Transverse colon (tissue), 4 donors: ENCODE data around the gene HOXB4. TPM values are rescaled to one million over a fixed set of nuclear protein-coding genes. Genes with fewer than 3 reads are reported as not detected.

Experiments used
- DNase-seq: peaks from one replicate; pipeline ENCODE4 v3.0.0-alpha.2; 2019
- H3K27ac ChIP-seq, 4 donors: fragments of 200-600 bp; sonication (generic); 2 replicates each; pipeline ENCODE4 v1.5.1; 2016 to 2018; ENCODE audit warnings: inconsistent platforms in 4 of 4
- H3K27me3 ChIP-seq: fragments of 200-600 bp; sonication (generic); 2 replicates; pipeline ENCODE4 v1.5.1; 2017; ENCODE audit warnings: inconsistent platforms
- H3K36me3 ChIP-seq, 4 donors: fragments of 200-600 bp; sonication (generic); 2 replicates each; pipeline ENCODE4 v1.5.1; 2017 to 2019; ENCODE audit warnings: inconsistent platforms in 4 of 4
- H3K4me1 ChIP-seq, 4 donors: fragments of 200-600 bp; sonication (generic); 2 replicates each; pipeline ENCODE4 v1.5.1; 2017 to 2020; ENCODE audit warnings: inconsistent platforms in 4 of 4
- H3K4me3 ChIP-seq, 4 donors: fragments of 200-600 bp; sonication (generic); 1 replicate in 1 of 4; 2 replicates in 3 of 4; pipeline versions ENCODE4 v1.5.1 to v1.6.1; 2017 to 2019; ENCODE audit warnings: inconsistent platforms in 4 of 4
- H3K9me3 ChIP-seq, 2 donors: fragments of 200-600 bp; sonication (generic); 2 replicates each; pipeline ENCODE4 v1.5.1; 2017 to 2019; ENCODE audit warnings: inconsistent platforms in 2 of 2
- EP300 ChIP-seq: sonication (generic); formaldehyde crosslinking; IDR thresholded peaks from one replicate; pipeline ENCODE4 v1.6.1; 2017; ENCODE audit warnings: antibody characterized with exemption, low read depth
- POLR2A ChIP-seq: fragments of 450-650 bp; IDR thresholded peaks from one replicate; pipeline ENCODE4 v1.6.1; 2016; ENCODE audit warnings: antibody characterized with exemption, mild to moderate bottlenecking, moderate library complexity
- POLR2AphosphoS5 ChIP-seq, 3 donors: sonication (generic); formaldehyde crosslinking; IDR thresholded peaks; one replicate each; pipeline ENCODE4 v1.6.1; 2016; ENCODE audit warnings: antibody characterized with exemption in 3 of 3
- WGBS, 2 donors: methylation state at CpG; one replicate each; pipeline ENCODE4 v1.1.5; 2018; ENCODE audit warnings: low coverage in 1 of 2; 5-methylcytosine and 5-hydroxymethylcytosine counted together
- in situ Hi-C, 4 donors: fragments of 200-750 bp; cut with MboI; loops; one replicate each; pipeline versions ENCODE4 v1.15.0 to v1.15.1; 2017; ENCODE audit warnings: low sequenced_read_pairs in 3 of 4, low pct_ligation_motif_present in 1 of 4, low pct_unique_long_range_greater_than_20kb in 1 of 4
- intact Hi-C: fragments of 100-400 bp; cut with DNase I; formaldehyde crosslinking; loops from one replicate; pipeline ENCODE4 v1.15.1; 2023; ENCODE audit warnings: low total_unique reads
- total RNA-seq, 4 donors: library from RNA; depleted of rRNA; stranded (reverse); fragments of >200 nt; gene quantifications; one replicate each; pipeline ENCODE4 v1.1.0, GENCODE V29; 2016
- TF ChIP-seq, protein P1 (sequence below), 5 experiments: fragments of 200-600 bp in 3 of 5; fragments of 450-650 bp in 2 of 5; sonication (generic) in 3 of 5; IDR thresholded peaks; 1 replicate in 2 of 5; 2 replicates in 3 of 5; pipeline ENCODE4 v1.5.1; 2016 to 2017; ENCODE audit warnings: antibody characterized with exemption in 5 of 5, inconsistent platforms in 3 of 5, mild to moderate bottlenecking in 2 of 5, moderate library complexity in 1 of 5

HOXB4 gene
- total RNA-seq, 4 donors from 2014 or later: 1.9 to 4.8 (median 2.0) TPM; not detected in 1

DNA sequence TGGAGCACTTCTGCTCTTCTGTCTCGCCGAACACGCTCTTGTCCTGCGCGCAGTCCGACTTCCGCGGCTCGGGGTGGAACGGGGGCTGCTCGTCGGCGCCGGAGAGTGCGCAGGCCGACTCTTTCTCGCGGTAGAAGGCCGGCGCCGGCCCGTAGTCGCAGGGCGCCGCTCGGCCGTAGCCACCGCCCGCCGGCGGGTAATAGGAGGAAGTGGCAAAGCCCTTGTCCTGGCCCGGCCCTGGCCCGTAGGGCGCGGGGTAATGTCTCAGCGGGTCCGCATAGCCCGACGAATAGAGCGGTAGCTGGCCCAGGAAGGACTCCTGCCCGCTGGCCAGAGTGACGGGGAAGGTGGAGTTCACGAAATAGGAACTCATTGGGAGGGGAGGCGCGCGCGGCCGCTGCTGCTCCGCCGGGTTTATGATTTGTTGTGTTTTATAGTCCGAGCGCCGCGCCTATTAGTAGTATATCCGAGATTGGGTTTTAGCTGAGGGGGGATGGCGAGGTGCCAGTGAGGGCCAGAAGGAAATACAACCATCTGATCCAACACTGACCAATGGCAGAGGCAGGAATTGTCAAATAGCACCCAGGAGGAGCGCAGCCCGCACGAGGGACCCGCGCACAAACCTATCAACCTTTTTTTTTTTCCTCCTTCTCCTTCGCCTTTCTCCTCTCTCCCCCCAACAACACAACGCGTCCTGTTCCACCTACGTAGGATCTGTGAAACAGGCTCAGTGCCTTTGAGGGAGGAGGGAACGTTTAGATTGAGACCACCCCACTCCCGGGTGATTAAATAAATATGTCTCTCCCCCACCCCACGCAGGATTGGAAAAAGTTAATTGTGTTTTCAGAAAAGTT, 19.9 kb upstream of the HOXB4 start:
- H3K4me3 ChIP-seq: peak overlapping the region; percentile 26 to 57 (median 44)
- peaks cover 11% of the 10 kb centered on the region for H3K27me3 ChIP-seq
- DNase-seq: peak; percentile 87
- peaks cover 15 to 87% (median 59%) of the 10 kb centered on the region in 4 donors for H3K4me1 ChIP-seq
- peak overlapping the region; percentile 89 to 95 (median 92) for H3K27ac ChIP-seq
- TF ChIP-seq POLR2AphosphoS5 (IDR thresholded peaks at IDR 0.05) (peak; percentile 28 to 74 (median 72)), EP300 (no peak), POLR2A (peak; percentile 67)
- in situ Hi-C loops (loop anchor here in 2 of 4 donors (10.0 kb wide), 2 partner anchors 103 to 253 kb away; no protein-coding TSS in a partner anchor), intact Hi-C loops (loop anchor here (5.0 kb wide), 1 partner anchor 246 kb away; no protein-coding TSS in a partner anchor)
- peaks cover 0 to 5% (median 0%) of the 10 kb centered on the region in 4 donors for H3K36me3 ChIP-seq
- WGBS, 2 donors: 3 to 7% methylated on average over 11 to 44 of the region's 68 CpGs
- no peaks in the 10 kb centered on the region for H3K9me3 ChIP-seq

DNA sequence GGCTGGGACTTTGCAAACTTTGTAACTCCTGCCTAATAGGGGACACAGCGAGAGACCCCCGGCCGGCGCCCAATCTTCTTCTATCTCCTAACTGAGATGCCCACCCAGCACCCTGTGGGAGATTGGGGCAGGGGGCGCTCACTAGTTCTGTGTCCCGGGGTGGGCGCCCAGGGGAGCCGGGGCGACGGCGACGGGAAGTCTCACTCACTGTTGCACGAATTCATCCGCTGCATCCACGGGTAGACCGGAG, 19.3 kb upstream of the HOXB4 start:
- intact Hi-C loops (loop anchor here (5.0 kb wide), 1 partner anchor 245 kb away; no protein-coding TSS in a partner anchor), in situ Hi-C loops (loop anchor here in 2 of 4 donors (10.0 kb wide), 2 partner anchors 103 to 253 kb away; no protein-coding TSS in a partner anchor)
- DNase-seq: no peak
- Histone ChIP-seq H3K27me3 (peaks cover 11% of the 10 kb centered on the region), H3K9me3 (no peaks in the 10 kb centered on the region), H3K36me3 (peaks cover 0 to 5% (median 0%) of the 10 kb centered on the region in 4 donors), H3K4me1 (peaks cover 15 to 91% (median 57%) of the 10 kb centered on the region in 4 donors), H3K4me3 (peak overlapping the region; percentile 26 to 57 (median 44)), H3K27ac (peak overlapping the region; percentile 89 to 95 (median 92))
- TF ChIP-seq POLR2A: no peak
- TF ChIP-seq EP300: no peak
- TF ChIP-seq POLR2AphosphoS5 (IDR thresholded peaks at IDR 0.05): no peak
- TF ChIP-seq, protein P1, sequence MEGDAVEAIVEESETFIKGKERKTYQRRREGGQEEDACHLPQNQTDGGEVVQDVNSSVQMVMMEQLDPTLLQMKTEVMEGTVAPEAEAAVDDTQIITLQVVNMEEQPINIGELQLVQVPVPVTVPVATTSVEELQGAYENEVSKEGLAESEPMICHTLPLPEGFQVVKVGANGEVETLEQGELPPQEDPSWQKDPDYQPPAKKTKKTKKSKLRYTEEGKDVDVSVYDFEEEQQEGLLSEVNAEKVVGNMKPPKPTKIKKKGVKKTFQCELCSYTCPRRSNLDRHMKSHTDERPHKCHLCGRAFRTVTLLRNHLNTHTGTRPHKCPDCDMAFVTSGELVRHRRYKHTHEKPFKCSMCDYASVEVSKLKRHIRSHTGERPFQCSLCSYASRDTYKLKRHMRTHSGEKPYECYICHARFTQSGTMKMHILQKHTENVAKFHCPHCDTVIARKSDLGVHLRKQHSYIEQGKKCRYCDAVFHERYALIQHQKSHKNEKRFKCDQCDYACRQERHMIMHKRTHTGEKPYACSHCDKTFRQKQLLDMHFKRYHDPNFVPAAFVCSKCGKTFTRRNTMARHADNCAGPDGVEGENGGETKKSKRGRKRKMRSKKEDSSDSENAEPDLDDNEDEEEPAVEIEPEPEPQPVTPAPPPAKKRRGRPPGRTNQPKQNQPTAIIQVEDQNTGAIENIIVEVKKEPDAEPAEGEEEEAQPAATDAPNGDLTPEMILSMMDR (IDR thresholded peaks at IDR 0.05): no peak
- WGBS, 2 donors: 33% methylated on average over 1 of the region's 16 CpGs; no CpG with 5 or more reads in 1 of the 2 donors

DNA sequence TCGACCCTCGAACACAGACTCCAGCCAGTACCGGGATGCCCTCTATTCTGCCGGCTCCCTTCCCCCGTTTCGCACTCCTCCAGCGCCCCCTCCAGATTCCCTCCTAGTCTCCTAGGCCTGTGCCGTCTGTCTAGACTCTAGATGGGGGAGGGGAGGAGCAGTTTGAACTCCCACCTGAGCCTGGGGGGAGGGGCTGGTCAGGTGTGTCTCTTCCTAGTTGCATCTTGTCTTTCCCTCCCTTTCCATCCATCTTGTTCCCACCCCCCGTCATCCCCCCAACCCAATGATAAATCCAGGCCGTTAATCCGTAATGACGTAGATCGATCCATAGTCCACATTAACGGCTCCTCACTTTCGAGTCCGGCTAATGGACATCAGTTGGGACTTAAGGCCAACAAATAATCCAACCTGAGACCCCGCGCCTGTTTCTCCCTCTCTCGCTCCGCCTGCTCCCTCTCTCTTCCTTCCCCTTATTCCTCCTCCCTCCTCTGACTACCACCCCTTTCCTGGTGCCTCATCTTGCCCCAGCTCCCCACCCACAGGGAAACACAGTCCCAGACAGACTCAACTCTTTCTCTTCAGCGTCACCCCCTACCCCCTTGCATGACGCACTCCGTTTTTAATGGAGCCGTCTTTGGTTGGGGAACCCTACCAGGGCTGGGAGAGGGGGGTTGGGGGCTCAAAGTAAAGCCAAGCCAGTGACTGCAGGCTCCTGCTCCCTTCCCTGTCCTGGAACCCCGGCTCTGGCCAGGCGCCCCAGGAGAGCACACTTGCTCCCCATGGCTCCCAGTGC, 18.8 kb upstream of the HOXB4 start:
- DNase-seq: no peak
- Histone ChIP-seq H3K27me3 (peaks cover 11% of the 10 kb centered on the region), H3K4me1 (peaks cover 15 to 91% (median 52%) of the 10 kb centered on the region in 4 donors), H3K9me3 (no peaks in the 10 kb centered on the region), H3K36me3 (peaks cover 0 to 5% (median 0%) of the 10 kb centered on the region in 4 donors), H3K4me3 (peak overlapping the region; percentile 26 to 57 (median 44)), H3K27ac (peak overlapping the region; percentile 89 to 95 (median 92))
- intact Hi-C loops: loop anchor here (5.0 kb wide), 1 partner anchor 245 kb away; no protein-coding TSS in a partner anchor
- TF ChIP-seq POLR2A (no peak), EP300 (no peak), POLR2AphosphoS5 (IDR thresholded peaks at IDR 0.05) (peak in 1 of 3 donors; percentile 16)
- TF ChIP-seq, protein P1 (IDR thresholded peaks at IDR 0.05): no peak
- 20 to 43% methylated on average over 5 to 26 of the region's 26 CpGs for WGBS, 2 donors
- in situ Hi-C loops: loop anchor here in 2 of 4 donors (10.0 kb wide), 2 partner anchors 102 to 252 kb away; no protein-coding TSS in a partner anchor

DNA sequence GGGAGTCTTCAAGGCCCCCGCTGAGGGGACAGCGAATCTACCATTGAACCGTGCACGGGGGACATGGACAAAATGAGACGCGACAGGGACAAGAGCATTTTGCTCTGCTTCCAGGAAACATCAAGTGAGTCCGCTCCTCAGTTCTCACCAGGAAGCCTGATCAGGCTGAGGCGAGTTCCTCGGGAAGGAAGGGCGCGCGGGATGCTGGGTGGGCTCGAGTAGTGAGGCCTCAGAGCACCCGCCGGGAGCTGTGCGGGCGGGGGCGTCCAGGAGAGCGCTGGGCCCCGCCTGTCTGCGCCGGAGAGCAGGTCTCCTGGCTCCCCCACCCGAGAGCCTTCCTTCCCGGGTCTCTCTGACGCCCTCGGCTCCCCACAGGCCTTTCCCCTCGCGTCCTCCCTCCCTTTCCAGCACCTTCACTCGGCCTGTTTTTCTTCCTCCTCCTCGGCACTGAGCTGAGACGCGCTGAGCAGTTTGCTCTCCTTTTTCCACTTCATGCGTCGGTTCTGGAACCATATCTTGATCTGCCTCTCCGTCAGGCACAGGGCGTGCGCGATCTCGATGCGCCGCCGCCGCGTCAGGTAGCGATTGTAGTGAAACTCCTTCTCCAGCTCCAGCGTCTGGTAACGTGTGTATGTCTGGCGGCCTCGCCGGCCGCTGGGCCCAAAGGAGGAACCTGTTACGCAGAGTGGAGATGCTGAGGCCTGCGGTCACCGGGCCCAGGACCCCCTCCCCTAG, 18.0 kb upstream of the HOXB4 start:
- peaks cover 0 to 5% (median 0%) of the 10 kb centered on the region in 4 donors for H3K36me3 ChIP-seq
- peaks cover 5% of the 10 kb centered on the region for H3K27me3 ChIP-seq
- DNase-seq: no peak
- H3K27ac ChIP-seq: peak overlapping the region; percentile 89 to 95 (median 92)
- H3K4me3 ChIP-seq: peak overlapping the region; percentile 26 to 57 (median 44)
- intact Hi-C loops (loop anchor here (5.0 kb wide), 1 partner anchor 244 kb away; no protein-coding TSS in a partner anchor), in situ Hi-C loops (loop anchor here in 2 of 4 donors (10.0 kb wide), 2 partner anchors 101 to 251 kb away; no protein-coding TSS in a partner anchor)
- WGBS, 2 donors: 31 to 50% methylated on average over 9 to 50 of the region's 54 CpGs
- H3K9me3 ChIP-seq: no peaks in the 10 kb centered on the region
- TF ChIP-seq POLR2A (no peak), POLR2AphosphoS5 (IDR thresholded peaks at IDR 0.05) (no peak), EP300 (no peak)
- TF ChIP-seq, protein P1 (IDR thresholded peaks at IDR 0.05): no peak
- H3K4me1 ChIP-seq: peaks cover 15 to 91% (median 50%) of the 10 kb centered on the region in 4 donors
